ENCODE measurements around the gene REXO4. TPM values are rescaled to one million over a fixed set of nuclear protein-coding genes. Genes with fewer than 3 reads are reported as not detected.

REXO4 gene
- total and polyA plus RNA-seq, 2 of the 13 experiments (the other 11 are each of a cell fraction or from before 2014, with no cell fraction given): 18.5 to 30.4 TPM

DNA sequence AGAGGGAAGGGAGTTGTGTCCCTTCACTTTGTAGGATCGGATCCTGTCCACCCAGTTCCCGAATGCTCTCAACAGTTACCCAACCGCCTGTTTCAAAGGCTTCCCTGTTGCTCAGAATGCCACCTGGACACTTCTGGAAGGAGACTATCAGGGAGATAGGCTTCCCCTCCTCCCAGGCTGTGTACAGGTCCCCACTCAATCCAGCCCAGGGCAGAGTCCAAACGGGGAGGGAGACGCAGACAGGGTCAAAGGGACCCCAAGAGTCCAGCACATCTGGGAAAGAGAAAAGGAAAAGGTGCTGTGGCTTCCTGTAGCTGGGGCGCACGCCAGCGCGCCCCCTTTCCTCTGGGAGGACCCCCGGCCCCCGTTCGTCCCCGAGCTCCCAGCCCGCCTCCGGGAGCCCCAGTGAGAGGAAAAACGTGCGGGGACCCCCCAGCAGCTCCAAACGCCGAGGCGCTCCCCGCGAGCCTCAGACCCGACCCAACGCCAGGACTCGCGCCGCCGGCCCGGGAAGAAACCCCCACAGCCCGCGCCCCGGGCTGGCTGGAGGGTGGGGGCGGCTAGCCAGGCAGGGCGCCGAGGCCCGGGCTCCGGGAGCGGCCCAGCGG, 42.6 kb downstream of the REXO4 start (continued):
- TF ChIP-seq TRIM22 (IDR thresholded peaks at IDR 0.05) (no peak), NR3C1 (CRISPR knock-in tag; IDR thresholded peaks at IDR 0.05) (no peak), GLI4 (CRISPR knock-in tag; IDR thresholded peaks at IDR 0.05; ENCODE audit: borderline replicate concordance) (no peak), ZNF720 (CRISPR knock-in tag; IDR thresholded peaks at IDR 0.05) (no peak), U2AF2 (IDR thresholded peaks at IDR 0.05; ENCODE audit: low read depth, low read length) (no peak), ZFP62 (CRISPR knock-in tag; IDR thresholded peaks at IDR 0.05) (no peak), ZNF234 (CRISPR knock-in tag; conservative IDR thresholded peaks at IDR 0.05) (no peak), KDM1A (CRISPR knock-in tag; IDR thresholded peaks at IDR 0.05) (no peak), KLF16 (CRISPR knock-in tag; IDR thresholded peaks at IDR 0.05) (no peak; a peak in 1 of 4 replicates), ZNF333 (CRISPR knock-in tag; IDR thresholded peaks at IDR 0.05; ENCODE audit: borderline replicate concordance) (no peak), ZBTB2 (CRISPR knock-in tag; IDR thresholded peaks at IDR 0.05; ENCODE audit: low read depth) (no peak; the same call in 1 of the 2 replicates), ZNF607 (CRISPR knock-in tag; IDR thresholded peaks at IDR 0.05; ENCODE audit: borderline replicate concordance) (no peak)
- TF ChIP-seq, protein P1, sequence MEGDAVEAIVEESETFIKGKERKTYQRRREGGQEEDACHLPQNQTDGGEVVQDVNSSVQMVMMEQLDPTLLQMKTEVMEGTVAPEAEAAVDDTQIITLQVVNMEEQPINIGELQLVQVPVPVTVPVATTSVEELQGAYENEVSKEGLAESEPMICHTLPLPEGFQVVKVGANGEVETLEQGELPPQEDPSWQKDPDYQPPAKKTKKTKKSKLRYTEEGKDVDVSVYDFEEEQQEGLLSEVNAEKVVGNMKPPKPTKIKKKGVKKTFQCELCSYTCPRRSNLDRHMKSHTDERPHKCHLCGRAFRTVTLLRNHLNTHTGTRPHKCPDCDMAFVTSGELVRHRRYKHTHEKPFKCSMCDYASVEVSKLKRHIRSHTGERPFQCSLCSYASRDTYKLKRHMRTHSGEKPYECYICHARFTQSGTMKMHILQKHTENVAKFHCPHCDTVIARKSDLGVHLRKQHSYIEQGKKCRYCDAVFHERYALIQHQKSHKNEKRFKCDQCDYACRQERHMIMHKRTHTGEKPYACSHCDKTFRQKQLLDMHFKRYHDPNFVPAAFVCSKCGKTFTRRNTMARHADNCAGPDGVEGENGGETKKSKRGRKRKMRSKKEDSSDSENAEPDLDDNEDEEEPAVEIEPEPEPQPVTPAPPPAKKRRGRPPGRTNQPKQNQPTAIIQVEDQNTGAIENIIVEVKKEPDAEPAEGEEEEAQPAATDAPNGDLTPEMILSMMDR (CRISPR knock-in tag; IDR thresholded peaks at IDR 0.05): peak; percentile 59
- TF ChIP-seq, protein P2, sequence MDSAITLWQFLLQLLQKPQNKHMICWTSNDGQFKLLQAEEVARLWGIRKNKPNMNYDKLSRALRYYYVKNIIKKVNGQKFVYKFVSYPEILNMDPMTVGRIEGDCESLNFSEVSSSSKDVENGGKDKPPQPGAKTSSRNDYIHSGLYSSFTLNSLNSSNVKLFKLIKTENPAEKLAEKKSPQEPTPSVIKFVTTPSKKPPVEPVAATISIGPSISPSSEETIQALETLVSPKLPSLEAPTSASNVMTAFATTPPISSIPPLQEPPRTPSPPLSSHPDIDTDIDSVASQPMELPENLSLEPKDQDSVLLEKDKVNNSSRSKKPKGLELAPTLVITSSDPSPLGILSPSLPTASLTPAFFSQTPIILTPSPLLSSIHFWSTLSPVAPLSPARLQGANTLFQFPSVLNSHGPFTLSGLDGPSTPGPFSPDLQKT (CRISPR knock-in tag; IDR thresholded peaks at IDR 0.05; ENCODE audit: borderline replicate concordance): no peak
- TF ChIP-seq, protein P3, sequence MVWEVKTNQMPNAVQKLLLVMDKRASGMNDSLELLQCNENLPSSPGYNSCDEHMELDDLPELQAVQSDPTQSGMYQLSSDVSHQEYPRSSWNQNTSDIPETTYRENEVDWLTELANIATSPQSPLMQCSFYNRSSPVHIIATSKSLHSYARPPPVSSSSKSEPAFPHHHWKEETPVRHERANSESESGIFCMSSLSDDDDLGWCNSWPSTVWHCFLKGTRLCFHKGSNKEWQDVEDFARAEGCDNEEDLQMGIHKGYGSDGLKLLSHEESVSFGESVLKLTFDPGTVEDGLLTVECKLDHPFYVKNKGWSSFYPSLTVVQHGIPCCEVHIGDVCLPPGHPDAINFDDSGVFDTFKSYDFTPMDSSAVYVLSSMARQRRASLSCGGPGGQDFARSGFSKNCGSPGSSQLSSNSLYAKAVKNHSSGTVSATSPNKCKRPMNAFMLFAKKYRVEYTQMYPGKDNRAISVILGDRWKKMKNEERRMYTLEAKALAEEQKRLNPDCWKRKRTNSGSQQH (CRISPR knock-in tag; IDR thresholded peaks at IDR 0.05; ENCODE audit: low read depth): no peak
- TF ChIP-seq, protein P4, sequence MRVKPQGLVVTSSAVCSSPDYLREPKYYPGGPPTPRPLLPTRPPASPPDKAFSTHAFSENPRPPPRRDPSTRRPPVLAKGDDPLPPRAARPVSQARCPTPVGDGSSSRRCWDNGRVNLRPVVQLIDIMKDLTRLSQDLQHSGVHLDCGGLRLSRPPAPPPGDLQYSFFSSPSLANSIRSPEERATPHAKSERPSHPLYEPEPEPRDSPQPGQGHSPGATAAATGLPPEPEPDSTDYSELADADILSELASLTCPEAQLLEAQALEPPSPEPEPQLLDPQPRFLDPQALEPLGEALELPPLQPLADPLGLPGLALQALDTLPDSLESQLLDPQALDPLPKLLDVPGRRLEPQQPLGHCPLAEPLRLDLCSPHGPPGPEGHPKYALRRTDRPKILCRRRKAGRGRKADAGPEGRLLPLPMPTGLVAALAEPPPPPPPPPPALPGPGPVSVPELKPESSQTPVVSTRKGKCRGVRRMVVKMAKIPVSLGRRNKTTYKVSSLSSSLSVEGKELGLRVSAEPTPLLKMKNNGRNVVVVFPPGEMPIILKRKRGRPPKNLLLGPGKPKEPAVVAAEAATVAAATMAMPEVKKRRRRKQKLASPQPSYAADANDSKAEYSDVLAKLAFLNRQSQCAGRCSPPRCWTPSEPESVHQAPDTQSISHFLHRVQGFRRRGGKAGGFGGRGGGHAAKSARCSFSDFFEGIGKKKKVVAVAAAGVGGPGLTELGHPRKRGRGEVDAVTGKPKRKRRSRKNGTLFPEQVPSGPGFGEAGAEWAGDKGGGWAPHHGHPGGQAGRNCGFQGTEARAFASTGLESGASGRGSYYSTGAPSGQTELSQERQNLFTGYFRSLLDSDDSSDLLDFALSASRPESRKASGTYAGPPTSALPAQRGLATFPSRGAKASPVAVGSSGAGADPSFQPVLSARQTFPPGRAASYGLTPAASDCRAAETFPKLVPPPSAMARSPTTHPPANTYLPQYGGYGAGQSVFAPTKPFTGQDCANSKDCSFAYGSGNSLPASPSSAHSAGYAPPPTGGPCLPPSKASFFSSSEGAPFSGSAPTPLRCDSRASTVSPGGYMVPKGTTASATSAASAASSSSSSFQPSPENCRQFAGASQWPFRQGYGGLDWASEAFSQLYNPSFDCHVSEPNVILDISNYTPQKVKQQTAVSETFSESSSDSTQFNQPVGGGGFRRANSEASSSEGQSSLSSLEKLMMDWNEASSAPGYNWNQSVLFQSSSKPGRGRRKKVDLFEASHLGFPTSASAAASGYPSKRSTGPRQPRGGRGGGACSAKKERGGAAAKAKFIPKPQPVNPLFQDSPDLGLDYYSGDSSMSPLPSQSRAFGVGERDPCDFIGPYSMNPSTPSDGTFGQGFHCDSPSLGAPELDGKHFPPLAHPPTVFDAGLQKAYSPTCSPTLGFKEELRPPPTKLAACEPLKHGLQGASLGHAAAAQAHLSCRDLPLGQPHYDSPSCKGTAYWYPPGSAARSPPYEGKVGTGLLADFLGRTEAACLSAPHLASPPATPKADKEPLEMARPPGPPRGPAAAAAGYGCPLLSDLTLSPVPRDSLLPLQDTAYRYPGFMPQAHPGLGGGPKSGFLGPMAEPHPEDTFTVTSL (CRISPR knock-in tag; IDR thresholded peaks at IDR 0.05; ENCODE audit: borderline replicate concordance): no peak
